Kidney (tissue), 14 donors: ENCODE data around the gene FBXL4. TPM values are rescaled to one million over a fixed set of nuclear protein-coding genes. Genes with fewer than 3 reads are reported as not detected.

Source experiments
- DNase-seq, 5 donors: peaks; one replicate each; pipeline ENCODE4 v3.0.0-alpha.2; 2013 to 2020
- FAIRE-seq: peaks from 2 replicates; lab custom pipeline; 2012; peaks lifted over from hg19 to GRCh38; lab: Jason Lieb, UNC
- H3K27ac ChIP-seq, 2 donors: one replicate each; pipeline ENCODE4 v1.7.0; 2013; ENCODE audit warnings: low read depth in 2 of 2, low read length in 2 of 2, inconsistent platforms in 1 of 2
- H3K27me3 ChIP-seq: one replicate; pipeline ENCODE4 v1.7.1; 2013; ENCODE audit warnings: low read length, inconsistent platforms; ENCODE audit not compliant: control insufficient read depth, insufficient read depth
- H3K36me3 ChIP-seq, 3 donors: one replicate each; pipeline versions ENCODE4 v1.7.0 to v1.7.1; 2013; ENCODE audit warnings: low read length in 3 of 3, control low read depth in 1 of 3, inconsistent platforms in 1 of 3; ENCODE audit not compliant: insufficient read depth in 3 of 3, control insufficient read depth in 2 of 3
- H3K4me1 ChIP-seq, 3 donors: one replicate each; pipeline versions ENCODE4 v1.7.0 to v1.7.1; 2013; ENCODE audit warnings: low read length in 3 of 3, inconsistent platforms in 1 of 3, low read depth in 1 of 3; ENCODE audit not compliant: control insufficient read depth in 2 of 3, insufficient read depth in 2 of 3
- H3K4me3 ChIP-seq, 3 donors: one replicate each; pipeline versions ENCODE4 v1.7.0 to v1.8.1; 2013; ENCODE audit warnings: low read length in 3 of 3, control low read depth in 1 of 3, inconsistent platforms in 1 of 3
- H3K9ac ChIP-seq, 3 donors: one replicate each; pipeline versions ENCODE4 v1.7.0 to v1.7.1; 2013; ENCODE audit warnings: low read length in 3 of 3, control low read depth in 1 of 3, inconsistent platforms in 1 of 3
- H3K9me3 ChIP-seq, 3 donors: one replicate each; pipeline versions ENCODE4 v1.7.0 to v1.7.1; 2013; ENCODE audit warnings: low read length in 3 of 3, control low read depth in 1 of 3, inconsistent platforms in 1 of 3; ENCODE audit not compliant: control insufficient read depth in 2 of 3, insufficient read depth in 1 of 3
- intact Hi-C: fragments of 100-400 bp; cut with DNase I; formaldehyde crosslinking; loops from one replicate; pipeline ENCODE4 v1.11.1; 2022
- polyA plus RNA-seq: library from polyadenylated mRNA; stranded (reverse); fragments of 350-450 nt; fragmentation: Illumina TruSeq; extraction: RNeasy Lipid Tissue Mini Kit (QIAGEN cat#74804); gene quantifications from one replicate; pipeline ENCODE4 v1.2.3, GENCODE V29; 2014; ENCODE audit warnings: low read depth, low replicate concordance; ENCODE audit not compliant: insufficient read depth
- total RNA-seq: library from RNA; stranded (reverse); fragmentation: NEBNext Ultra II Directional; extraction: Animal tissue kit (Norgen Biotek cat#: 25700); gene quantifications from one replicate; pipeline ENCODE4 v1.2.1, GENCODE V29; 2021
- TF ChIP-seq, protein P1 (sequence below): IDR thresholded peaks from 3 replicates; pipeline ENCODE4 v1.5.1; 2012; ENCODE audit warnings: mild to moderate bottlenecking, moderate library complexity, borderline replicate concordance; ENCODE audit not compliant: insufficient read depth; ENCODE audit errors: extremely low read depth
- donor health status: control.
- donor health status: control.
- donor health status: control.
- donor health status: control.
- donor health status: control.
- donor health status: DM: yes; HTN: yes; CAD: no.
- donor health status: Normal renal cell carcinoma (clear cell type).

Gene FBXL4
- total and polyA plus RNA-seq, 2 donors from 2014 or later = 7.6 to 25.8 TPM

DNA sequence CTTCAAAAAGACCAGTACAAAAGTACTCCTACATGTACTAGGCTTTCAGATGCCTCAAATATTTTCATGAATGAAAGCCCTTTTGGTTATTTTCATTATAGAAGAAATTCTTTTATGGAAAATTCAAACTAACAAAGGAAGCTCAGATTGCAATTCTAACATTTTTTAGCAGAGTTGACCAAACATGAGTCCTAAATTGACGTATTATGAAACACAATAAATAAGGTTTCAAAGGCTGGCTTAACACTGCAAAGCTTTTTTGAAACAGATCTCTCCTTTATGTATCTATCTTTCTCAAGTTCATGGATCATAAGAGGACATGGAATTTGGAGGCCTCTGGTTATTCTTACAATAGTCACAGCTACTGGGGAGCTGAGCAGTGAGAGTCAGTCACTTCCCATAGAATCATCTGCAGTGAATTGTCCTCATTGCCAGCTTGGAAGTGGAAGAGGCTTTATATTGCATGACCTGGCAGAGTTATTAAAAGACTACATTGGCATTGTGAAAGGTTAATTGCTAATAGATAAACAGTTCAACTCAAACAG lies 38.4 kb upstream of the FBXL4 start:
- no peak for FAIRE-seq
- Histone ChIP-seq H3K4me1 (no peaks in the 10 kb centered on the region), H3K9me3 (no peaks in the 10 kb centered on the region), H3K4me3 (no peak overlapping the region), H3K27ac (no peak overlapping the region), H3K27me3 (no peaks in the 10 kb centered on the region), H3K36me3 (no peaks in the 10 kb centered on the region), H3K9ac (no peak overlapping the region)
- TF ChIP-seq, protein P1, sequence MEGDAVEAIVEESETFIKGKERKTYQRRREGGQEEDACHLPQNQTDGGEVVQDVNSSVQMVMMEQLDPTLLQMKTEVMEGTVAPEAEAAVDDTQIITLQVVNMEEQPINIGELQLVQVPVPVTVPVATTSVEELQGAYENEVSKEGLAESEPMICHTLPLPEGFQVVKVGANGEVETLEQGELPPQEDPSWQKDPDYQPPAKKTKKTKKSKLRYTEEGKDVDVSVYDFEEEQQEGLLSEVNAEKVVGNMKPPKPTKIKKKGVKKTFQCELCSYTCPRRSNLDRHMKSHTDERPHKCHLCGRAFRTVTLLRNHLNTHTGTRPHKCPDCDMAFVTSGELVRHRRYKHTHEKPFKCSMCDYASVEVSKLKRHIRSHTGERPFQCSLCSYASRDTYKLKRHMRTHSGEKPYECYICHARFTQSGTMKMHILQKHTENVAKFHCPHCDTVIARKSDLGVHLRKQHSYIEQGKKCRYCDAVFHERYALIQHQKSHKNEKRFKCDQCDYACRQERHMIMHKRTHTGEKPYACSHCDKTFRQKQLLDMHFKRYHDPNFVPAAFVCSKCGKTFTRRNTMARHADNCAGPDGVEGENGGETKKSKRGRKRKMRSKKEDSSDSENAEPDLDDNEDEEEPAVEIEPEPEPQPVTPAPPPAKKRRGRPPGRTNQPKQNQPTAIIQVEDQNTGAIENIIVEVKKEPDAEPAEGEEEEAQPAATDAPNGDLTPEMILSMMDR = no peak
- DNase-seq = no peak
- intact Hi-C loops = no loop called here

DNA sequence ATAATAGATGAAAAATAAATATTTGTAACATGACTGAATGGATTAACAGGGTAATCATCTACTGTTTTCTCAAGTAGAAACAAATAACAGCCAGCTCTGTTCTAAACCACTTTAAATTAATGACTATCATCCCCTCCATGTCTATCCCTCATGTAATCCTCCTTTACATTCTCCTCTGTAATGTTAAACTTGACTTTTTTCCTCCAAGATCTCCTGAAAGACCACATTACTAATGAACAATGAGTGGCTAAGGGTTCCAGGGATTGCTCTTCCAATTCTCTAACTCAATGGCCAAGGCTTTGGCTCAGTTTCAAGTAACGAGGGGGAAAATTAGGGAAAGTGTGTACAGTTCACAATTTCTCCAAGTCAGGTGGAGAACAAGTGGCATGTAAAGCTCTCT lies 37.6 kb upstream of the FBXL4 start:
- Histone ChIP-seq H3K36me3 (no peaks in the 10 kb centered on the region), H3K4me3 (no peak overlapping the region), H3K27ac (no peak overlapping the region), H3K9ac (no peak overlapping the region), H3K9me3 (no peaks in the 10 kb centered on the region), H3K4me1 (no peaks in the 10 kb centered on the region), H3K27me3 (no peaks in the 10 kb centered on the region)
- TF ChIP-seq, protein P1 = no peak
- intact Hi-C loops = no loop called here
- DNase-seq (no peak), FAIRE-seq (no peak)

DNA sequence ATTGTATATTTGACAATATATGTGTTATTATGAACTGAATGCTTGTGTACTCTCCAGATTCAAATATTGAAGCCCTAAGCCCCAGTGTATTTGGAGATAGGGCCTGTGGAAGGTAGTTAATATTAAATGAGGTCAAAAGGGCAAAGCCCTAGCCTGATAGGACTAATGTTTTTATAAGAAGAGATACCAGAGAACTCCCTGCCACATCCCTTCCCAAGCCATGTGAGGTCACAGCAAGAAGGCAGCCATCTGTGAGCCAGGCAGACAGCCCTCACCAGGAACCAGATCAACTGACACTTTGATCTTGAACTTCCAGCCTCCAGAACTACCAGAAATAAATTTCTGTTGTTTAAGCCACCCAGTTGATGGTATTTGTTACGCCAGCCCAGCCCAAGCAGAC lies 36.4 kb upstream of the FBXL4 start:
- H3K4me3 ChIP-seq = no peak overlapping the region
- H3K27me3 ChIP-seq = no peaks in the 10 kb centered on the region
- H3K4me1 ChIP-seq = no peaks in the 10 kb centered on the region
- H3K9ac ChIP-seq = no peak overlapping the region
- intact Hi-C loops = no loop called here
- TF ChIP-seq, protein P1 = no peak
- no peaks in the 10 kb centered on the region for H3K36me3 ChIP-seq
- no peak overlapping the region for H3K27ac ChIP-seq
- DNase-seq (no peak), FAIRE-seq (no peak)
- H3K9me3 ChIP-seq = no peaks in the 10 kb centered on the region

DNA sequence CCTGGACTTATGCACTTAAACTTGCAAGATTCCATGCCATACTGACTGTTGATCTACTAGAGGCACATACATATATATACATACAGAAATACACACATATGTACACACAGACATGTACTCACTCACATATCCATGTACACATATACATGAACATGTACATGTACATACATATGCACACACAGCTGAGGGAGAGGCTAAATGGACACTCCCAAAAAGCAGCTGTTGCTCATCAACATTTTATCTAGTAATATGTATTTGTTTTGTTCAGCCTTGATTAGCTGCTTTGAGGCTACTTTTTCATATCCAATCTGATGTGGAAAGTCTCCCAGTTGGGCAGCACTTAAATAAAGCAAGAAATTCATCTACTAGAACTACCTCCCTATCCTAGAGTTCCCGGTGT lies 33.7 kb upstream of the FBXL4 start:
- Histone ChIP-seq H3K36me3 (no peaks in the 10 kb centered on the region), H3K9ac (no peak overlapping the region), H3K9me3 (no peaks in the 10 kb centered on the region), H3K27ac (no peak overlapping the region), H3K4me1 (peaks cover 0 to 7% (median 3%) of the 10 kb centered on the region in 3 donors), H3K27me3 (no peaks in the 10 kb centered on the region), H3K4me3 (no peak overlapping the region)
- TF ChIP-seq, protein P1 = no peak
- DNase-seq (no peak), FAIRE-seq (no peak)
- intact Hi-C loops = no loop called here
